Right atrium auricular region (tissue), 2 donors: ENCODE measurements around the gene F8. TPM values are rescaled to one million over a fixed set of nuclear protein-coding genes. Genes with fewer than 3 reads are reported as not detected.

Experiments used
- DNase-seq: peaks from one replicate; pipeline ENCODE4 v3.0.0-alpha.2; 2019; ENCODE audit warnings: low spot score
- H3K27ac ChIP-seq, 2 donors: fragments of 200-600 bp; sonication (generic); 1 replicate in 1 of 2; 2 replicates in 1 of 2; pipeline ENCODE4 v1.5.1; 2016 to 2019
- H3K27me3 ChIP-seq, 2 donors: fragments of 200-600 bp; sonication (generic); one replicate each; pipeline versions ENCODE4 v1.5.1 to v1.6.0; 2017 to 2019
- H3K36me3 ChIP-seq: fragments of 200-600 bp; sonication (generic); one replicate; pipeline ENCODE4 v1.5.1; 2016
- H3K4me1 ChIP-seq, 2 donors: fragments of 200-600 bp; sonication (generic); one replicate each; pipeline versions ENCODE4 v1.5.1 to v1.6.0; 2017 to 2019
- H3K4me3 ChIP-seq, 2 donors: fragments of 200-600 bp; sonication (generic); 1 replicate in 1 of 2; 2 replicates in 1 of 2; pipeline ENCODE4 v1.5.1; 2017 to 2019; ENCODE audit warnings: mild to moderate bottlenecking in 1 of 2, moderate library complexity in 1 of 2
- H3K9me3 ChIP-seq, 2 donors: fragments of 200-600 bp; sonication (generic); one replicate each; pipeline ENCODE4 v1.5.1; 2019
- CTCF ChIP-seq, 2 donors: fragments of 200-600 bp; sonication (generic); IDR thresholded peaks; one replicate each; pipeline ENCODE4 v1.5.1; 2019; ENCODE audit warnings: antibody characterized with exemption in 2 of 2
- total RNA-seq, 2 donors: library from RNA; depleted of rRNA; stranded (reverse); fragments of >200 nt; gene quantifications; one replicate each; pipeline ENCODE4 v1.1.0, GENCODE V29; 2016

F8 gene
- total RNA-seq, 2 donors from 2014 or later = 41.2 to 42.9 TPM

GRCh38 chrX:154855256-154855655, 167.3 kb downstream of the F8 start:
- H3K4me3 ChIP-seq = no peak overlapping the region
- H3K4me1 ChIP-seq = no peaks in the 10 kb centered on the region
- no peaks in the 10 kb centered on the region for H3K27me3 ChIP-seq
- no peak overlapping the region for H3K27ac ChIP-seq
- no peak for TF ChIP-seq CTCF (IDR thresholded peaks at IDR 0.05)
- no peaks in the 10 kb centered on the region for H3K36me3 ChIP-seq
- DNase-seq = no peak
- no peaks in the 10 kb centered on the region for H3K9me3 ChIP-seq

GRCh38 chrX:154850957-154851611, 171.4 kb downstream of the F8 start:
- Histone ChIP-seq H3K4me1 (no peaks in the 10 kb centered on the region), H3K9me3 (peaks cover 0 to 17% of the 10 kb centered on the region in 2 donors), H3K4me3 (no peak overlapping the region), H3K27ac (no peak overlapping the region), H3K36me3 (no peaks in the 10 kb centered on the region), H3K27me3 (no peaks in the 10 kb centered on the region)
- no peak for DNase-seq
- no peak for TF ChIP-seq CTCF (IDR thresholded peaks at IDR 0.05)

- Histone ChIP-seq H3K4me3 (no peak overlapping the region), H3K27ac (no peak overlapping the region), H3K9me3 (no peaks in the 10 kb centered on the region), H3K4me1 (no peaks in the 10 kb centered on the region), H3K27me3 (no peaks in the 10 kb centered on the region), H3K36me3 (no peaks in the 10 kb centered on the region)
- no peak for DNase-seq
- peak in 1 of 2 donors; percentile 43 for TF ChIP-seq CTCF (IDR thresholded peaks at IDR 0.05)
Observed at GRCh38 chrX:154840856-154841255, 181.7 kb downstream of the F8 start.

GRCh38 chrX:154836163-154836562, 186.4 kb downstream of the F8 start:
- H3K4me1 ChIP-seq = no peaks in the 10 kb centered on the region
- H3K27me3 ChIP-seq = no peaks in the 10 kb centered on the region
- no peak overlapping the region for H3K27ac ChIP-seq
- H3K4me3 ChIP-seq = no peak overlapping the region
- no peak for TF ChIP-seq CTCF (IDR thresholded peaks at IDR 0.05)
- no peaks in the 10 kb centered on the region for H3K36me3 ChIP-seq
- H3K9me3 ChIP-seq = no peaks in the 10 kb centered on the region
- no peak for DNase-seq

GRCh38 chrX:154834562-154834961, 188.0 kb downstream of the F8 start, which contains the start of gene SMIM9:
TSS of gene SMIM9 (minus strand) at chrX:154834662. CDS start at chrX:154830856, 3,806 bp downstream.
- H3K36me3 ChIP-seq = no peaks in the 10 kb centered on the region
- H3K27me3 ChIP-seq = no peaks in the 10 kb centered on the region
- no peak within 1 kb of the TSS for H3K4me3 ChIP-seq
- TF ChIP-seq CTCF (IDR thresholded peaks at IDR 0.05) = no peak
- H3K27ac ChIP-seq = no peak within 1 kb of the TSS
- no peak for DNase-seq
- no peaks in the 10 kb centered on the region for H3K4me1 ChIP-seq
- no peaks in the 10 kb centered on the region for H3K9me3 ChIP-seq

GRCh38 chrX:154833746-154834274, 188.7 kb downstream of the F8 start:
- H3K9me3 ChIP-seq = no peaks in the 10 kb centered on the region
- no peaks in the 10 kb centered on the region for H3K36me3 ChIP-seq
- no peaks in the 10 kb centered on the region for H3K4me1 ChIP-seq
- no peak overlapping the region for H3K27ac ChIP-seq
- no peaks in the 10 kb centered on the region for H3K27me3 ChIP-seq
- no peak overlapping the region for H3K4me3 ChIP-seq
- no peak for DNase-seq
- no peak for TF ChIP-seq CTCF (IDR thresholded peaks at IDR 0.05)
